Measurements from ENCODE around the gene MZT2B. TPM values are rescaled to one million over a fixed set of nuclear protein-coding genes. Genes with fewer than 3 reads are reported as not detected.
"Not testable (repeated sequence)": the region's sequence is repeated elsewhere in the genome, so short reads cannot be mapped to it uniquely, and the experiment has no call there.

MZT2B gene
- total RNA-seq, 1 donor from 2014 or later: 270 TPM

- no peak for ATAC-seq
Measured at GRCh38 chr2:130152816-130153595, 29.1 kb upstream of the MZT2B start.

GRCh38 chr2:130153721-130154422 lies 28.2 kb upstream of the MZT2B start:
- not testable (repeated sequence) for ATAC-seq

DNA sequence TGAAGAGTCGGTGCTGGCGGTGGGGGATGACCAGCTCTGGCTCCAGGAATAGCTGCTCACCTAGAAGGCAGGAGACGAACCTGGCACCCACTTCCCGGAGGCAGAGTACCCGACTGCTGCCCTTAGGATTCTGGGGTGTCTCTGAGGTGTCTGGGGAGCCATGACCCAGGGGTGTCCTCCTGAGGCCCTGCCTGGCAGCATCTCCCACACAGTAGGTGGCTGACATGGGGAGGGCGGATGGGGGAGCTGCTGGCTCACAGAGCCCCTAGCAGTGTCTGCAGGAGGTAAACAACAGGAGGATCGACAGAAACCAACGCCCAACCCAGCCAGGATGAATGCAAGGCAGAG lies 27.7 kb upstream of the MZT2B start:
- ATAC-seq: not testable (repeated sequence)

DNA sequence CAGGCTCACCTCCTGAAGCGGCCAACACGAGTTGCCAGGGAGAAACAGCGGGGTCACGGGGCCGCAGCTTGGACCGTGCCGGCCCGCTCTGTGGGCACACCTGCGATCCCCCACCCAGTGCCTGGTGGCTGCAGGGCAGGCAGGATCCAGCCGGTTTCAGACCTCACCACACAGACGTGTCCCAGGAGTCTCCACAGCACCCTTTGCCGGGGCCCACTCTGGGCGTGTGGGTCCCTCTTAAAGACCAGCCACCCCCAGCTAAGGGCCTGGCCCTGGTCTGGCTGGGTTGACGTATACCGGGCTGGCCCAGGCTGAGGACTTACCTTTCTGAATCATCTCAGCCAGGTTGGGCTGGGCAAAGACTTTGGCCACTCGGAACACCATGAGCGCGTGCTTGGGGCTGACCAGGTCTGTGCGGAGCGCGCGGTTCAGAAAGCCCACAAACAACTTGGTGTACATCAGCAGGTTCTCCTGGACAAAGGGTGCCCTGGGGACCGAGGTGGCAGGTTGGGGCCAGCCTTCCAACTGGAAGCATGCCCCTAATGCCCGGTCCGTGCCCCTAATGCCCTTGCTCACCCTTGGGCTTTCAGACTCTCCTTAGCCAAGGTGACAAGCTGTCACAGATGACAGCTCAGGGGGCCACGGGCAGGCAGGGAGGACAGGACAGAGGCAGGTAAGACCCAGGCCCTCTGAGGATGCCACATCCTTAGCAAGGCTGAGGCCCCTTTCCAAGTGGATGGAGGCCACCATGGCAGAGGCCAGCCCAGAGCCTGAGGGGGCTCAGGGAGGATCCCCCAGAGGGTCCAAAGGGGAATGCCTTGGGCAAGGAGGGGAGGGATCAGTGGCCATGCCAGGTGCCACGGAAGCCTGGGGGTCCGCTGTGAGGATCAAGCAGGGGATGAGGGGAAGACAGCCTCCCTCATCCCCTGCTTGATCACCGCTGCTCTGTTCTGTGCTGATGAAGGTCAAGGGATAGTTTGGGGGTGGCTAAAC lies 27.0 kb upstream of the MZT2B start:
- ATAC-seq: no peak

DNA sequence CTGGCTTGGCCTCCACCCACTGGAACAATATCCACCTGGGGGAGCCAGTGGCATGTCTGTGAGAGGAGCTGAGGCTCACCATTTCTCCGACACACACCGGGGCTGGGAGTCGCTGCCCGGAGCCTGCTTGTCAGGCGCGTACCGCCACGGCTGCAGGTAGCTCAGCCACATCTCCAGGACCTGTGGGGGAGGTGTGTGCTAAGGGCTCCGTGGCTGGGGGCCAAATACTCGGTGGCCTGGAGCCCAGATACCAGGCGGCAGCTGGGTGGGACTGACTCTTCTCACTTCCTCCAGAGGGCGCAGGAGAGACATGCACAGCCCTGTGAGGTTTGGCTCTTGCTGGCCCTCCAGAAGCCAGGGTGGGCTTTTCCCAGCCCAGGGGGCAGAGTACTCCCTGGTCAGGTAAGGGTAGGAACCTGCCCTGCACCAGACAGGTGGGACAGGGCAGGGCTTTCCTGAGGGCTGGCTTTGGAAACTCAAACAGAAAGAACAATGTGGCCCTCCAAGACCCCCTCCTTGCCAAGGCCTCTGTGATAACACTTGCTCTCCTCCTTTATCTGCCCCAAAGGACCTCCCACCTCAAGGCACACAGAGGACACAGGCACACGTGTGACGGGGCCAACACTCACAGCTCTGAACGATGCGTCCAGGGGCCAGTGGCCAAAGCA lies 26.0 kb upstream of the MZT2B start:
- ATAC-seq: peak; percentile 50

GRCh38 chr2:130156624-130157004 lies 25.4 kb upstream of the MZT2B start:
- ATAC-seq: no peak

DNA sequence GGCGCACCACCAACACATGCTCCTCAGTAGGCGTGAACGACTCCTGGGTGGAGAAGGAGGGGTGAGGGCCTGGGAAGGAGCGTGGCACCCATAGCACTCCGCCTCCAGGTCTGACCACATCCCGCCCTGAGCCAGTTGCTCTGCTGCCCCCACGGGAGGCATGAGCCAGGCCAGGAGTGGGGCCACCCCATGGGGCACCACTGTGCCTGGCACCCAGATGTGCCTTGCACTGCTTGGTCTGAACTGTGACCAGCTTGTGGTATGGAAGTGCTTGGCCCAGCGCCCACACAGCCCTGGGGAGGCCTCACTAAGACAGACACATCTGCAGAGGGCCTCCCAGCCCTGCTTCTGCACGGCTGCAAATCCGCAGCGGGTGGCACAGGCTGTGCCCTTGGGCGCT lies 24.7 kb upstream of the MZT2B start:
- ATAC-seq: not testable (repeated sequence)

DNA sequence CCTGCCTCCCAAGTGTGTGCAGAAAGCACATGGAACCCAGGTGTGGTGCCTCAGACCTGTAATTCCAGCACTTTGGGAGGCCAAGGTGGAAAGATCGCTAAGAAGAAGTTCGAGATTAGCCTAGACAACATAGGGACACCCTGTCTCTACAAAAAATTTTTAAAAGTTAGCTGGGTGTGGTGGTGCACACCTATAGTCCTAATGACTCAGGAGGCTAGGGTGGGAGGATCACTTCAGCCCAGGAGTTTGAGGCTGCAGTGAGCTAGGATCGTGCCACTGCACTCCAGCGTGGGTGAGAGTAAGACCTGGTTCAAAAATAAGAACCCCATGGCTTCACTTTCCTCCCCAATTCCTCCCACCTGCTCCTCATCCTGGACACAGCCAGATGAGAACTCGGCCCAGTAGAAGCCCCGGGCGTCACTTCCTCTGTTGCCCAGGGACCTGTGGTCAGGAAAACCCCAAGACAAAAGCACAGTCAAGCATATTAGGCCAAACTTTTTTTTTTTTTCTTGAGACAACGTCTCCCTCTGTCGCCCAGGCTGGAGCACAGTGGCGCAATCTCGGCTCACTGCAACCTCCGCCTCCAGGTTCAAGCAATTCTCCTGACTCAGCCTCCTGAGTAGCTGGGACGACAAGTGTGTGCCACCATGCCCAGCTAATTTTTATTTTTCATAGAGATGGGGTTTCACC lies 24.1 kb upstream of the MZT2B start:
- ATAC-seq: not testable (repeated sequence)

DNA sequence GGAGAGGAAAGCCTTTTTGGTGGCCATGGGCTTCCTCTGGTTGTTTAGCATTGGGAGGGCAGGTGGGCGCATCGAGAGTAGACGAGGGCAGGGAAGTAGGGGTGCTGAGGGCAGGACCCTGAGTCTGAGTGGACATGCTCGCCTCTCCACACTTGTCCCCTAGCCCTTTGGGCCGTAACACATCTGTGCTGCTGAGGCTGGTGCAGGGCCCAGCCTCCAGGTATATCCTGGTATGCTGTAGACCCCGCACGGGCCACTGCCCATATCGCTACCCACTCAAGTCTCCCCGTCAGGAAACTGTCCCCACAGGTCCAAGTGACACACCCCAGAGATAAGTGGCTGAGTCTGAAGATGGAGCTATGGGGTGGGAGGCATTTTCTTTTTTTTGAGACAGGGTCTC lies 23.4 kb upstream of the MZT2B start:
- no peak for ATAC-seq

DNA sequence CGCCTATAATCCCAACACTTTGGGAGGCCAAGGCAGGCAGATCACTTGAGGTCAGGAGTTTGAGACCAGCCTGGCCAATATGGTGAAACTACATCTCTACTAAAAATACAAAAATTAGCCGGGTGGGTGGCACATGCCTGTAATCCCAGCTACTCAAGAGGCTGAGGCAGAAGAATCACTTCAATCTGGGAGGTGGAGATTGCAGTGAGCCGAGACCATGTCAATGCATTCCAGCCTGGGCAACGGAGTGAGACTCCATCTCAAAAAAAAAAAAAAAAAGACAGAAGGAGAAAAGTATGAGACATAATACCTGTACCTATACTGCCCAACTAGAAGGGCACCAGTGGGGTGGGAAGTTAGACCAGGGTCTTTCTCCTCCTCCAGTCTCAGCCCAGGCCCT lies 22.7 kb upstream of the MZT2B start:
- not testable (repeated sequence) for ATAC-seq

- ATAC-seq: no peak
Measured at GRCh38 chr2:130160131-130160530, 21.9 kb upstream of the MZT2B start.

- peak; percentile 22 for ATAC-seq
Measured at GRCh38 chr2:130160838-130161705, 21.0 kb upstream of the MZT2B start.

- not testable (repeated sequence) for ATAC-seq
Measured at GRCh38 chr2:130162486-130162885, 19.6 kb upstream of the MZT2B start.

DNA sequence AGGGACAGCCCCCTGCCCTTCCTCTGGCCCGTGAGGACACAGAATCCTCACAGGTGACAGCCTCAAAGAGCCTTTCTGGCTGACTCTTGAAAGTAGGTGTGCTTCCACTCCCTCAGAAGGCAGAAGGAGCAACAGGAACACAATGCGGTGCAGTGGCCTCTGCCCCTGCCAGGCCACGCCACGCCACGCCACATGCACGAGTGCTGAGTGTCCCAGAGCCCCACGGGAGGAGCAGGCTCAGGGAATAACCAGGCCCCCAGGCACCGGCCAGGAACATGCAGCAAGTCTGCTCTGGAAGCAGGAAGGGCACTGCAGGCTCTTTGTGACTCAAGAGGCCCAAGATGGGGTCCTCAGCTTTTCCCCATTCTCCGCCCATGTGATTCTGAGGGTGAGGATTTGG lies 19.1 kb upstream of the MZT2B start:
- no peak for ATAC-seq

GRCh38 chr2:130165293-130166016 lies 16.6 kb upstream of the MZT2B start:
- ATAC-seq: no peak

- not testable (repeated sequence) for ATAC-seq
Measured at GRCh38 chr2:130166611-130167010, 15.5 kb upstream of the MZT2B start.

GRCh38 chr2:130169163-130169562 lies 12.9 kb upstream of the MZT2B start:
- ATAC-seq: peak; percentile 20

DNA sequence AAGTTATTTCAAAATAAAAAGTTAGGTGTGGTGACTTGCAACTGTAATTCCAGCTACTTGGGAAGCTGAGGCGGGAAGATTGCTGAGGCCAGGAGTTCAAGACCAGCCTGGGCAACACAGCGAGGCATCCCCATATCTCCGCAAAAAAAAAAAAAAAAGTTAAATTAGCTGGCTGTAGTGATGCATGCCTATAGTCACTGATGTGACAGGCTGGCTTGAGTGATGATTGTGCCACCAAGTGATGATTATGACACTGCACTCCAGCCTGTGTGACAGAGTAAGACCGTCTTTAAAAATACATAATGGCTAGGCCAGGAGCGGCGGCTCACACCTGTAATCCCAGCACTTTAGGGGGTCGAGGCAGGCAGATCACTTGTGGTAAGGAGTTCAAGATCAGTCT lies 12.2 kb upstream of the MZT2B start:
- ATAC-seq: no peak

GRCh38 chr2:130174866-130175265 lies 7.2 kb upstream of the MZT2B start:
- not testable (repeated sequence) for ATAC-seq

Data from esophagus mucosa (tissue), 1 donor.